Measurements from ENCODE around the gene SOX13. TPM values are rescaled to one million over a fixed set of nuclear protein-coding genes. Genes with fewer than 3 reads are reported as not detected.

Gene SOX13
- total and polyA plus RNA-seq, 10 of the 15 experiments (the other 5 are each of a cell fraction or from before 2014, with no cell fraction given) = 0.04 to 0.31 (median 0.11) TPM; not detected in 7

- CTCF ChIA-PET = interaction anchor here (0.6 to 0.9 kb wide), 2 partner anchors 12 to 19 kb away, joined by 4 read pairs; no protein-coding TSS in a partner anchor
- no peak; the same call in 1 of the 3 replicates for ATAC-seq
- H3K4me3 ChIP-seq = no peak overlapping the region
- SMC1A ChIA-PET (ENCODE audit: uncharacterized antibody, unreplicated experiment) = interaction anchor here (1.0 kb wide), 1 partner anchor 15 kb away, joined by 3 read pairs; no protein-coding TSS in a partner anchor
- no TSS peak for BruUV-seq (replicated peaks)
- H3K4me1 ChIP-seq (ENCODE audit: control insufficient read depth, insufficient read depth, low read length) = no peaks in the 10 kb centered on the region; the same call in 1 of the 2 replicates
- H4K20me1 ChIP-seq (ENCODE audit: control insufficient read depth, insufficient read depth) = no peaks in the 10 kb centered on the region
- H2AFZ ChIP-seq (ENCODE audit: control insufficient read depth, low read depth, low read length) = no peak overlapping the region
- RAD21 ChIA-PET (ENCODE audit: unreplicated experiment) = interaction anchor here (1.0 to 1.3 kb wide), 3 partner anchors 13 to 50 kb away, joined by 3 to 6 read pairs (median 3); no protein-coding TSS in a partner anchor
- intact Hi-C loops (cut with micrococcal nuclease; ENCODE audit: unreplicated experiment) = no loop called here
- in situ Hi-C loops (cut with MboI) = no loop called here
- H3K9me3 ChIP-seq (replicated peaks; ENCODE audit: control insufficient read depth, insufficient read depth, low read length) = no peaks in the 10 kb centered on the region
- no peaks in the 10 kb centered on the region for H3K36me3 ChIP-seq (ENCODE audit: control insufficient read depth in 2 of 2, insufficient read depth in 2 of 2, low read length in 1 of 2)
- no peak for TF ChIP-seq WRNIP1 (IDR thresholded peaks at IDR 0.05; ENCODE audit: borderline replicate concordance, low read depth, low read length)
- TF ChIP-seq ZBTB40 (IDR thresholded peaks at IDR 0.05; ENCODE audit: borderline replicate concordance) = no peak
- TF ChIP-seq, protein P1, sequence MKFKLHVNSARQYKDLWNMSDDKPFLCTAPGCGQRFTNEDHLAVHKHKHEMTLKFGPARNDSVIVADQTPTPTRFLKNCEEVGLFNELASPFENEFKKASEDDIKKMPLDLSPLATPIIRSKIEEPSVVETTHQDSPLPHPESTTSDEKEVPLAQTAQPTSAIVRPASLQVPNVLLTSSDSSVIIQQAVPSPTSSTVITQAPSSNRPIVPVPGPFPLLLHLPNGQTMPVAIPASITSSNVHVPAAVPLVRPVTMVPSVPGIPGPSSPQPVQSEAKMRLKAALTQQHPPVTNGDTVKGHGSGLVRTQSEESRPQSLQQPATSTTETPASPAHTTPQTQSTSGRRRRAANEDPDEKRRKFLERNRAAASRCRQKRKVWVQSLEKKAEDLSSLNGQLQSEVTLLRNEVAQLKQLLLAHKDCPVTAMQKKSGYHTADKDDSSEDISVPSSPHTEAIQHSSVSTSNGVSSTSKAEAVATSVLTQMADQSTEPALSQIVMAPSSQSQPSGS (IDR thresholded peaks at IDR 0.05; ENCODE audit: low read length) = no peak
- TF ChIP-seq ZNF622 (IDR thresholded peaks at IDR 0.05) = no peak
- TF ChIP-seq SMC3 (IDR thresholded peaks at IDR 0.05; ENCODE audit: borderline replicate concordance, low read length) = no peak
- no peak for TF ChIP-seq MTA2 (IDR thresholded peaks at IDR 0.05; ENCODE audit: low read depth)
- TF ChIP-seq, protein P2, sequence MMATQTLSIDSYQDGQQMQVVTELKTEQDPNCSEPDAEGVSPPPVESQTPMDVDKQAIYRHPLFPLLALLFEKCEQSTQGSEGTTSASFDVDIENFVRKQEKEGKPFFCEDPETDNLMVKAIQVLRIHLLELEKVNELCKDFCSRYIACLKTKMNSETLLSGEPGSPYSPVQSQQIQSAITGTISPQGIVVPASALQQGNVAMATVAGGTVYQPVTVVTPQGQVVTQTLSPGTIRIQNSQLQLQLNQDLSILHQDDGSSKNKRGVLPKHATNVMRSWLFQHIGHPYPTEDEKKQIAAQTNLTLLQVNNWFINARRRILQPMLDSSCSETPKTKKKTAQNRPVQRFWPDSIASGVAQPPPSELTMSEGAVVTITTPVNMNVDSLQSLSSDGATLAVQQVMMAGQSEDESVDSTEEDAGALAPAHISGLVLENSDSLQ (IDR thresholded peaks at IDR 0.05) = no peak
- no peak for TF ChIP-seq ZBTB33 (IDR thresholded peaks at IDR 0.05)
- no peak for TF ChIP-seq PBX3 (IDR thresholded peaks at IDR 0.05; ENCODE audit: insufficient replicate concordance, low read depth, low read length)
- no peak for TF ChIP-seq RELB (IDR thresholded peaks at IDR 0.05; ENCODE audit: low read depth)
- H3K79me2 ChIP-seq (ENCODE audit: control insufficient read depth, insufficient read depth, low read length) = no peaks in the 10 kb centered on the region
- FAIRE-seq = no peak
- H3K4me2 ChIP-seq (ENCODE audit: control insufficient read depth, insufficient read depth) = no peak overlapping the region
- no peak for DNase-seq (ENCODE audit: low read depth, low spot score)
- 15% methylated on average over 3 of the region's 3 CpGs for WGBS (ENCODE audit: insufficient coverage, insufficient replicate concordance, low lambda C conversion rate, missing lambda C conversion rate)
- no peak overlapping the region for H3K9ac ChIP-seq (ENCODE audit: control insufficient read depth, insufficient read depth, low read length)
- no peak overlapping the region for H3K27ac ChIP-seq (ENCODE audit: control insufficient read depth, insufficient read depth)
- peaks cover 9 to 10% of the 10 kb centered on the region in 2 experiments for H3K27me3 ChIP-seq (replicated peaks in 1 of 2; ENCODE audit: control insufficient read depth in 2 of 2, insufficient read depth in 2 of 2, low read length in 1 of 2)
- POLR2A ChIA-PET = interaction anchor here (0.6 to 0.9 kb wide), 2 partner anchors 11 to 14 kb away, joined by 3 read pairs; no protein-coding TSS in a partner anchor
These were observed 6.7 kb downstream of the SOX13 start for GRCh38 chr1:204079608-204079999.
